HG02938 (cell line): ENCODE data around the gene SPATA33.

Experiments
- ATAC-seq: cut with Tn5 transposase; IDR thresholded peaks from one replicate; pipeline ENCODE4 v1.9.1; 2021; ENCODE audit warnings: mild to moderate bottlenecking, moderate library complexity; ENCODE audit not compliant: unreplicated experiment

The SPATA33 gene

DNA sequence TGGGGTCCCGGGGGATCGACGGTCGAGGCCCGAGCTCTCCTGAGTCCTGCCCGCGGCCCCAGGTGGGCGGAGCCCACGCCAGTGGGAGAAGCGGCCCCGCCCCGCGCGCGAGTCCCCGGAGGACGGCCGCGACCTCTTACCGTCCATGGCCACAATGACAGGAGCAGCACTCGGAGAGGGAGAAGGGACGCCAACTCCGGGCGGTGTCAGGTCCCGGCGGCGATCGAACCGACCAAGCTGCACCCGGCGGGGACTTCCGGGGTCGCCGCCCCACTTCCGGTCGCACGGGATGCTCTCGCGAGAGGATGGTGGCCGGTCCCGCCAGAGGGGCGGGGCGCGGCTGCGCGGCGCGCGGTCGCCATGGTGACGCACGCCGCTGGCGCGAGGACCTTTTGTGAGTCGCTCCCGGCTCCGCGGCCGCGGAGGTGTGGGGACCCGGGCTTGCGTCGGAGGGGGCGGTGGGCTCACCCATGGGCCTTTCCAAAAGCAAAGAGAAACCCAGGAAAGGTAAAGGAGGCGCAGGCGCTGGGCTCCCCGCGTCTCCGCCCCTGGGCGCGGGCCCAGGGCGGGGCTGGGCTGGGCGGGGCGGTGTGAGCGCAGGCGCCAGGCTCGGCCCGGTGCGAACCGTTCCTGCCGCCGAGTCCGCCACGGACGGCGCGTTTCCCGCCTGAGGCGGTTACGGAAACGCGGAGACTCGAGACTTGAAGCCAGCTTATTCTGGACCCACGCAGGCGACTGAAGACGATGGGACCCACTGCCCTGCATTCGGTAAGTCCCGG is at the start of gene SPATA33, which contains the start of gene CHMP1A:
Gene SPATA33, plus strand, starts transcription at position 395 of the 779 bp plus-strand sequence. Its CDS starts 76 bp downstream, at position 471.
Gene CHMP1A, minus strand, starts transcription at position 267 of the 779 bp plus-strand sequence. Its CDS starts 120 bp downstream, at position 147.
- peak; percentile 83 for ATAC-seq

DNA sequence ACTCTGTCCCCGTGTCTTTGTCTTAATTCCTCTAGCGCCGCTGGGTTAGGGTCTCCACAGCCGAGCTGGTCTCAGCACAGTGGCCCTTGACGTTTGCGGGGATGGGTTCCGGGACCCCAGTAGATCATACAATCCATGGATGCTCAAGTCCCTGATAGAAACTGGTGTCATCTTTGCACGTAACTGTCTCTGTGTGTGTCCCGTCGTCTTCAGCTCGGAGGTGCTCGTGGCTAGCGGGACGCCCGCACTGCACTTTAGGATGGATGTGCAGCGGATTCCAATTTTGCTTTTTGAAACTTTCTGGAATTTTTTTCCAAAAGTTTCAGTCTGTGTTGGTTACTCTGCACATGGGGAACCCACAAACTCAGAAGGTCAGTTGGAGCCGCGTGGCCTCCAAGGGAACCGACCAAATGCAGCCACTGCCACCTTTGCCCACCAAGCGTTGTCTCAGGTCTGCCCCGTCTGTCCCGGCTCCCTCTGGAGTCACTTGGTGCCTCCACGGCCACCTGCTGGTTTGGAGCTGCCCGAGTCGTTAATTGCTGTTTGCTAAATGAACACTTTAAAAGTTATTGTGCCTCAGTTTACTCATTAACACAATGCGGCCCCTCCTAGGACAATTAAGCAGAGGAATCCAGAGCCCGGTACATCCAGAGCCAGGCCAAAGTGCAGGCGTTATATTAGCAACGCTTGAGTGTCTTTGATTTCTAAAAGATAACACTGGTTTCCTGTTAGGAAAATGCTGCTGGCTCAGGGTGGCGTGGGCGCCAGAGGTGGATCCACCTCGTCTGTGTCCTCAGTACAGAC is 49.5 kb upstream of the SPATA33 start:
- ATAC-seq, result no peak

DNA sequence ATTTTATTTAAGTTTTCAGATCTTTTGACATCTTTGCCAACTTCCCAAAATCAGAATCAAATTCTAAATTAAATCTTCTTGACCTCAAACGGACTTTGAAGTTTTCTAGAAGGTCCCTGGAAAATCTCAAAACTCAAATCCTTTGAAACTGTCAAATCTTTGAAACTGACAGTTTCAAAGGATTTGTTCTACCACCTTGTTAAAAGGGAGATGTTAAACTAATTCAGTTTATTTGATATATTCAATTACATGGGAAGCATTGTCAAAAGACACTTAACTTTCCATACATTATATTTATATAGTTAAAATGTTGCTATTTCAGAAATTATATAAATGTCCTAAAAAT is 47.6 kb upstream of the SPATA33 start:
- no peak for ATAC-seq

DNA sequence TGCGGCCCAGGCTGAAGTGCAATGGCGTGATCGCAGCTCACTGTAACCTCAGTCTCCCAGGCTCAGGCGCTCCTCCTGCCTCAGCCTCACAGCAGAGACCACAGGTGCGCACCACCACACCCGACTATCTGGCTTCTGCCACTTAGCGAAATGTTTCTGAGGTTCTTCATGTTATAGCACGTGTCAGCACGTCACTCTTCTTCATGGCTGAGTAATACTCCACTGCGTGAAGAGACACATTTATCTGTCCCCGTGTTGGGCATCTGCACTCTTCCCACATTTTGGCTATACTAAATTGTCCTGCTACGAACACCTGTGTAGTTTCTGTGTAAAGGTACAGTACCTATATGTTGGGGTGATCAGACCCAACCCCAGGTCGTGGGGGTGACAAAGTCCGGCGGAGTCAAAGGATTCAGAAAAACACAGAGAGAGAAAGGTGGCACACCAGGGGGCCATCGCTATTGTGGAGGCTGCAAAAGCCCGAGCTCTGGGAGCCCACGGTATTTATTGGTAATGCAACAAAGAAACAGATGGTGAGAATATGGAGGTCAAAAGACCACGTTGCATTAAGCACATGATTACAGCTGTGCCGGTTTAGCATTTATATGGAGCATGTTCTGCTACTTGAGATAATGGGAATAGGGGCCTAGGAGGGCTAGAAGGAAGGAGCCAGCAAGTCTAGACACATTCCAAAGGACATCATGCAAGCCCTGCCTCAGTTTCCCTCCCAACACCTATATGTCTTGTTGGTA is 45.0 kb upstream of the SPATA33 start:
- no peak for ATAC-seq

DNA sequence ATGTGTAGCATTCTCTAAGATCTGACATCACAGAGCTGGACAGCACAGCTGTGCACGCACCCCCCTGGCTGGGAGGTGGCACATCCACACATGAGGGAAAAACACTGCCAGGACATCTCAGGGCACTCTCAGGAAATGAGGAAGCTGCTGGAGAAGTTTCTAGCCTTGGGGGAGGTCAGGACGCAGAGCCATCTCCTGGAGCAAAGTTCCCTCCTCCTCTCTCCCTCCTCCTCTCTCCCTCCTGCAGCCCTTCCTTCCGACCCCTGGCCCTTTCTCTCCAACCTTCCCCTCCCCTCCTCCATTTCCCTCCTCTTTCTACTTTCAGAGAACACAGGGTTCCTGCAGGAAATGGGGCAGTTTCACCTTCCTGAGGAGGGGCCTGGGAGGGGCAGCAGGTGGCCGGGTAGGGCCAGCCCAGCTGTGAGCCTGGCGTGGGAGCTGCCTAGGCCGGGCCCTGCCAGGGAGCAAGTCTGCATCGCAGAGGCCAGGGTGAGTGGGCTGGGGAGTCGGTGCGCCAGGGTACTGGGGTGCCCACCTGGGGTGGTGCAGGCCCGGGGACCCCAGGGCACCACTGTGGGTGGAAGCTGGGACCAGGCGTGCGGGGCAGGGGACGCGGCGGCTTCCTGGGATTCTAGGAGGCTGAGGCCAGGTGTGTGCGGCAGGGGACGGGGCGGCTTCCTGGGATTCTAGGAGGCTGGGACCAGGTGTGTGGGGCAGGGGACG is 44.2 kb upstream of the SPATA33 start, which contains the start of gene DPEP1:
Gene DPEP1, plus strand, starts transcription at position 412 of the 723 bp plus-strand sequence. CDS start 16,769 bp downstream, outside the sequence.
- ATAC-seq, result no peak

DNA sequence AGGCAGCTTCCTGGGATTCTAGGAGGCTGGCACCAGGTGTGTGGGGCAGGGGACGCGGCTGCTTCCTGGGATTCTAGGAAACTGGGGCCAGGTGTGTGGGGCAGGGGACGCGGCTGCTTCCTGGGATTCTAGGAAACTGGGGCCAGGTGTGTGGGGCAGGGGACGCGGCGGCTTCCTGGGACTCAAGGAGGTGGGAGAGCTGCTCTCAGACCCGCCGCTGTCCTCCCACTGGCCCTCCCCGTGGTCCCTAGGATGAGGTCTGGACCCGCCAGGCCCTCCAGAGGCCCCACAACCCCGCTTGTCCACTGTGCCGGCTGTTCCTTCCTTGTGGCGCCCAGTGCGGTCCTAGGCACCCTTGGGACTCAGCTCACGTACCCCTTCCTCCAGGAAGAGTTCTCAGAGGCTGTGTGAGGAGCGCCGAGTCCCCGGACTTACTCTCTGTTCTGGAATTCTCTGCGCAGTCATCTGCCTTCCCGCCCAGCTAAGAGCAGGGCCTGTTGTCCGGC is 43.6 kb upstream of the SPATA33 start:
- no peak for ATAC-seq

- ATAC-seq, result no peak
Observed at GRCh38 chr16:89615176-89615575, 42.5 kb upstream of the SPATA33 start.

DNA sequence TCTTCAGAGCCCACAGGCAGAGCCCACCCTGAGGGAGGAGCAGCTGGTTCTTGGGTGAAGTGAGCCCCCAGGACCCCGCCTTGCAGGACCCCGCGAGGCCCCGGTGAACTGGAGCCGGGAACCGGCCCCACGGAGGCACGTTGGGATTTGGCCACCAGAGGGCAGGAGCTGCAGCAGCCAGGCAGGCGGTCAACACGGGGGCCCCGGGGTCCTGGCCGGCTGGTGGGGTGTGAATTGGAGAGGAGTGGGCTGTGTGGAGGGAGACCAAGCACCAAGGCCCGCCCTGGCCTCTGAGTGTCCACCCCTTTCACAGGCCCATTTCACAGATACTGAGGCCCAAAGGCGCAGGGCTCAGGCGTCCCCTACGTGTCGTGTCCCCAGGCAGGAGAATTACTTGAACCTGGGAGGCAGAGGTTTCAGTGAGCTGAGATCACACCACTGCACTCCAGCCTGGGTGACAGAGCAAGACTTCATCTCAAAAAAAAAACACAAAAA is 42.0 kb upstream of the SPATA33 start:
- no peak for ATAC-seq

GRCh38 chr16:89616623-89617022 is 41.0 kb upstream of the SPATA33 start:
- ATAC-seq, result no peak

GRCh38 chr16:89617036-89617435 is 40.6 kb upstream of the SPATA33 start:
- ATAC-seq, result no peak

GRCh38 chr16:89618109-89618998 is 39.3 kb upstream of the SPATA33 start:
- no peak for ATAC-seq

DNA sequence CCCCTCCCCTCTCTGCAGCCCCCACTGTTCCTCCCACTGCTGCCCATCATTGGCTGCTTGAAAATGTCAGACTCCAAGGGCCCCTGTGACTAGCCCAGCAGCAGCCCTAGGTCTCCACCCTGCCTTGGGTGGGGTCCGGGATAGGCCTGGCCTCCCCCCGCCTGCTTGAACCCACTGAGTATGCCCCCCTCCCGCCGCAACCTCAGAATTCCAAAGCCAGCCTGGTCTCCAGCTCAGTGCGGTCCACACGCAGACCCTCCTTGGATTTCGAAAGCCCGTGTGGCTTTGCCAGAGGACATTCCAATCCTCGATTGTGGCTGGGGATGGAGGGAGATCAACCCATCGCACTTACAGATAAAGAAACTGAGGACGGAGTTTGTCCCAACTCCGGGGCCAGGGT is 37.8 kb upstream of the SPATA33 start:
- no peak for ATAC-seq

- ATAC-seq, result no peak
Observed at GRCh38 chr16:89620406-89620841, 37.2 kb upstream of the SPATA33 start.

DNA sequence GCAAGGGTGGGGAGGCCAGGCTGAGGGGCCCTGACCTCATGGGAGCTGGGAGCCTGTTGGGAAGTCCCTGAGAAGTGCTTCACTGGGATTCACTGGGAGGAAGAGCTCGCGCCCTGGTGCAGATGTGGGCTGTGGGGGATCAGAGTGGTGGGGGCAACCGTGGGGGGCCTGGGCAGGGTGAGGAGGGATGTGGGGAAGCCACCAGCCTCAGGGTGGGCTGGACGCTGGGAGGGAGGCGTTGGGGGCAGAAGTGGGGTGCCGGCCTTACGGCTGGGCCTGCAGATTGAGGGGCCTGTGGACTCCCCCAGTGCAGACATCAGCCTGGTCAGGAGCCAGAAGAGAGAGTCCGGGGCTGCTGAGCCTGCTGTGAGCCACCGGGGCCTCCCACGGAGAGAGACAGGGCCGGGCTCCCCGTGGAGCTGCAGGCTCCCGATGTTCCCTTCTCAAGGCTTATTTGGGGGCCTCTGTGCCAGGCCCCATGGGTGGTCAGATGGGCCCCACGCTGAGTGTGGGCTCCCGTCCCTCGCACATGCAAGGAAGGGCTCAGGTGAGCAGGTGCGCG is 36.4 kb upstream of the SPATA33 start:
- no peak for ATAC-seq

DNA sequence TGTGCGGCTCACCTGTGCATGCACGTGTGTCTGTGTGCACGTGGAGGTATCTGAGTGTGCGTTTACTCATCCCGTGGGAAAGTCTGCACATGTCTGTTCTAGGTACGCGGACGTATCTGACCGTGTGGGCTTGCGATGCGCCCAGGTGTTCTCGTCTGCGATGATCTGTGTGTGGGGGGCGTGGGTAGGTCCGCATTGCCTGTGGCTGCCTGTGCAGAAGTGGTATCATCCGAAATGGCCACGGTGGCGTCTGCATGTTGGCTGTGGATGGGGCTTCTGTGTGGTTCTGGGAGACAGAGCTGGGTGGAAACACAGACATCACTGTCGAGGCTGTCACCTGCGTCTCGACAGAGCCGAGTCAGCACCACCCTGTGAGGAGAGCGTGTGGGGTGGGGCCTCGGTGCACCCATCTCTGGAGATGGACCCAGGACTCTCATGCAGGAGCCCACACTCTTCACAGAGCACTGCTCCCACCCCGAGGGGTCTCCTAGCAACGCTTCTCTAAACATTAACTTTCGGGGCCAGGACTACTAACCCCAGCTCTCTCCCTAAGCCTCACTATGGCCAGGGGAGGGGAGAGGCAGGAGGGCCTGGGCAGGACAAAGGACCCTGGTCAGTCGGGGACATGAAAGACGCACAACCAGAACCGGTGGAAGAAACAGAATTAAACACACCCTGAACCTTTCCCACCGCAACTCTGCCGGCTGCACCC is 35.8 kb upstream of the SPATA33 start:
- no peak for ATAC-seq

GRCh38 chr16:89623511-89624261 is 34.0 kb upstream of the SPATA33 start:
- no peak for ATAC-seq
